ENCODE measurements around the gene TMA7B. TPM values are rescaled to one million over a fixed set of nuclear protein-coding genes. Genes with fewer than 3 reads are reported as not detected.
A peak's percentile ranks its signal among the peaks of the same experiment; 100 is the strongest.

Gene TMA7B
- polyA plus RNA-seq, 1 donor, result 0.21 TPM

DNA sequence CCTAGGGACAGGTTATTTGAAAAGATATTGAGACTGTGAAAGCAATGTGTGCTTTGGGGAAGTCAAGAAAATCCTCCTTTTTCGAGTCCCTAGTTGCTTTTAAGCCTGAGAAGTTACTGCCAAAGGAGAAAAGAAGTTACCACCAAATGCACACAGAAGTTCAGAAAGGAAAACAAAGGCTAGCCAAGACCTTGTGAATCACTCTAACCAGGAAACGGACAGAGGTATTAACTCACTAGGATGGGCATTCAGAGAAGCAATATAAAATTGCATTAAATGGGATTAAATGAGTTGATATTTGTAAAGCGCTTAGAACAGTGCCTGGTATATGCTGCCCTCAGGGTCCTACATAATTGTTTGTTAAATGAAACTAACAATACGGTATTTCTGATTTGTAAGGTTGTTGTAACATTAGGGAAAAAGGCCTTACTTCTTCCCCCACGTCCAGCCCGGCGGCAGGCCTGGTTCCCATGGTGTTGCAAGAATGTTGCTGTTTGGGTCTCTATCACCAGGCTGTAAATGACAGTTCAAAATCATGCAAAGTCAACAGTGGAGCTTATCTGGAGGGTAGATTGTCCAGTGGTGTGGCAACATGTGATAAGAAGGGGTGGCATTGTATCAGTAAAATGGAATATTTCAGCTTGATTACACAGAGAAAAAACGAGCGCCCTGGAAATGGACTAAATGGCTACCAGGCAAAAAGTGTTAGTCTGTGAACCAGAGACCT lies 7.1 kb downstream of the TMA7B start:
- peak overlapping the region; percentile 74 for H3K27ac ChIP-seq (ENCODE audit: low read length)
- no peak overlapping the region for H3K4me3 ChIP-seq (ENCODE audit: low read length)
- H3K4me1 ChIP-seq (ENCODE audit: control insufficient read depth, insufficient read depth, low read length), result peaks cover 24% of the 10 kb centered on the region
- WGBS (ENCODE audit: insufficient coverage, low lambda C conversion rate), result 44% methylated on average over 3 of the region's 9 CpGs
- peak; percentile 75 to 78 for DNase-seq
- no peaks in the 10 kb centered on the region for H3K9me3 ChIP-seq (ENCODE audit: control insufficient read depth, low read depth, low read length)
- H3K36me3 ChIP-seq (ENCODE audit: control insufficient read depth, insufficient read depth, low read length), result no peaks in the 10 kb centered on the region
- no peaks in the 10 kb centered on the region for H3K27me3 ChIP-seq (ENCODE audit: control insufficient read depth, insufficient read depth, low read length)

- WGBS (ENCODE audit: insufficient coverage, low lambda C conversion rate), result no CpG with 5 or more reads among the region's 20 CpGs
- Histone ChIP-seq H3K36me3 (ENCODE audit: control insufficient read depth, insufficient read depth, low read length) (no peaks in the 10 kb centered on the region), H3K9me3 (ENCODE audit: control insufficient read depth, low read depth, low read length) (no peaks in the 10 kb centered on the region), H3K27ac (ENCODE audit: low read length) (peak overlapping the region; percentile 74), H3K4me1 (ENCODE audit: control insufficient read depth, insufficient read depth, low read length) (peaks cover 24% of the 10 kb centered on the region), H3K27me3 (ENCODE audit: control insufficient read depth, insufficient read depth, low read length) (no peaks in the 10 kb centered on the region), H3K4me3 (ENCODE audit: low read length) (no peak overlapping the region)
- DNase-seq, result no peak
Observed at GRCh38 chr22:39967996-39968972, 8.1 kb downstream of the TMA7B start.

DNA sequence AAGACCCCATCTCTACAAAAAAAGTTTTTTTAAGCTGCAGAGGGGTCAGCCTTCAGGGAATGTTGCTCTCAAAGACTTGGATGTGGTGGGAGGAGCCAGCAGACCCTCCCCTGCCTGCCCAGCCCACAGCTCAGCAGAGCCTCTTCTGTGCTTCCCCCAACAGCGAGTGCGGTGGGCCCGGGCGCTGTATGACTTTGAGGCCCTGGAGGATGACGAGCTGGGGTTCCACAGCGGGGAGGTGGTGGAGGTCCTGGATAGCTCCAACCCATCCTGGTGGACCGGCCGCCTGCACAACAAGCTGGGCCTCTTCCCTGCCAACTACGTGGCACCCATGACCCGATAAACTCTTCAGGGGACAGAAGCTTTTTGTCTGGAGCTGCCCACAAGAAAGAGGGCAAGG lies 10.5 kb downstream of the TMA7B start:
- DNase-seq, result no peak
- Histone ChIP-seq H3K27me3 (ENCODE audit: control insufficient read depth, insufficient read depth, low read length) (peaks cover 1% of the 10 kb centered on the region), H3K4me1 (ENCODE audit: control insufficient read depth, insufficient read depth, low read length) (peaks cover 24% of the 10 kb centered on the region), H3K27ac (ENCODE audit: low read length) (no peak overlapping the region), H3K36me3 (ENCODE audit: control insufficient read depth, insufficient read depth, low read length) (no peaks in the 10 kb centered on the region), H3K4me3 (ENCODE audit: low read length) (no peak overlapping the region), H3K9me3 (ENCODE audit: control insufficient read depth, low read depth, low read length) (no peaks in the 10 kb centered on the region)
- WGBS (ENCODE audit: insufficient coverage, low lambda C conversion rate), result no CpG with 5 or more reads among the region's 10 CpGs

GRCh38 chr22:39972641-39973040 lies 12.4 kb downstream of the TMA7B start:
- no peak overlapping the region for H3K27ac ChIP-seq (ENCODE audit: low read length)
- H3K27me3 ChIP-seq (ENCODE audit: control insufficient read depth, insufficient read depth, low read length), result peaks cover 6% of the 10 kb centered on the region
- H3K4me3 ChIP-seq (ENCODE audit: low read length), result no peak overlapping the region
- no peaks in the 10 kb centered on the region for H3K36me3 ChIP-seq (ENCODE audit: control insufficient read depth, insufficient read depth, low read length)
- H3K4me1 ChIP-seq (ENCODE audit: control insufficient read depth, insufficient read depth, low read length), result peaks cover 8% of the 10 kb centered on the region
- DNase-seq, result no peak
- 50% methylated on average over 3 of the region's 5 CpGs for WGBS (ENCODE audit: insufficient coverage, low lambda C conversion rate)
- H3K9me3 ChIP-seq (ENCODE audit: control insufficient read depth, low read depth, low read length), result no peaks in the 10 kb centered on the region

- no peaks in the 10 kb centered on the region for H3K9me3 ChIP-seq (ENCODE audit: control insufficient read depth, low read depth, low read length)
- no peak overlapping the region for H3K27ac ChIP-seq (ENCODE audit: low read length)
- no peaks in the 10 kb centered on the region for H3K4me1 ChIP-seq (ENCODE audit: control insufficient read depth, insufficient read depth, low read length)
- WGBS (ENCODE audit: insufficient coverage, low lambda C conversion rate), result no CpG with 5 or more reads among the region's 5 CpGs
- H3K4me3 ChIP-seq (ENCODE audit: low read length), result no peak overlapping the region
- H3K36me3 ChIP-seq (ENCODE audit: control insufficient read depth, insufficient read depth, low read length), result no peaks in the 10 kb centered on the region
- peaks cover 6% of the 10 kb centered on the region for H3K27me3 ChIP-seq (ENCODE audit: control insufficient read depth, insufficient read depth, low read length)
- no peak for DNase-seq
Observed at GRCh38 chr22:39973656-39974055, 13.5 kb downstream of the TMA7B start.

DNA sequence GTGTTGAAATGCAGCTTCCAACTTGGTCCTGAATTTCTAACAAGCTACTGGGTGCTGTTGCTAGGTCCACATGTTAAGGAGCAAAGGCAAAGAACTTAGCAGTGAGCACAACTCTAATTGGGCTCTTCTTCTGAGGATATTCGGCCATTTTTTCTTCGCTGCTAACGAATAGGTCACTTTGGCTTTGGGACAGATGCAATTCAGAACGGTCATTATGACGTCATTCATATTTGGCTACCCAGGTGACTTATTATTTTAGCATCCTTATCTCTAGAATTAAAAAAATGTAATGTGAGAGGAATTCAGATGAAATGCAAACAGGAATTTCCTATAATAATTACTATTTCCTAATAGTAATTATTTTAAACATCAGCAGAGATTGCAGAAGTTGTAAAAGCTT lies 13.9 kb downstream of the TMA7B start:
- no CpG with 5 or more reads among the region's 5 CpGs for whole genome bisulfite sequencing (ENCODE audit: insufficient coverage, low lambda C conversion rate)
- DNase-seq, result no peak
- Histone ChIP-seq H3K4me1 (ENCODE audit: control insufficient read depth, insufficient read depth, low read length) (no peaks in the 10 kb centered on the region), H3K4me3 (ENCODE audit: low read length) (no peak overlapping the region), H3K36me3 (ENCODE audit: control insufficient read depth, insufficient read depth, low read length) (no peaks in the 10 kb centered on the region), H3K27me3 (ENCODE audit: control insufficient read depth, insufficient read depth, low read length) (peaks cover 6% of the 10 kb centered on the region), H3K9me3 (ENCODE audit: control insufficient read depth, low read depth, low read length) (no peaks in the 10 kb centered on the region), H3K27ac (ENCODE audit: low read length) (no peak overlapping the region)

GRCh38 chr22:39979048-39979447 lies 18.9 kb downstream of the TMA7B start:
- no peaks in the 10 kb centered on the region for H3K9me3 ChIP-seq (ENCODE audit: control insufficient read depth, low read depth, low read length)
- H3K36me3 ChIP-seq (ENCODE audit: control insufficient read depth, insufficient read depth, low read length), result no peaks in the 10 kb centered on the region
- no peak overlapping the region for H3K4me3 ChIP-seq (ENCODE audit: low read length)
- H3K4me1 ChIP-seq (ENCODE audit: control insufficient read depth, insufficient read depth, low read length), result no peaks in the 10 kb centered on the region
- 33% methylated on average over 1 of the region's 6 CpGs for WGBS (ENCODE audit: insufficient coverage, low lambda C conversion rate)
- H3K27me3 ChIP-seq (ENCODE audit: control insufficient read depth, insufficient read depth, low read length), result peaks cover 6% of the 10 kb centered on the region
- no peak for DNase-seq
- no peak overlapping the region for H3K27ac ChIP-seq (ENCODE audit: low read length)

DNA sequence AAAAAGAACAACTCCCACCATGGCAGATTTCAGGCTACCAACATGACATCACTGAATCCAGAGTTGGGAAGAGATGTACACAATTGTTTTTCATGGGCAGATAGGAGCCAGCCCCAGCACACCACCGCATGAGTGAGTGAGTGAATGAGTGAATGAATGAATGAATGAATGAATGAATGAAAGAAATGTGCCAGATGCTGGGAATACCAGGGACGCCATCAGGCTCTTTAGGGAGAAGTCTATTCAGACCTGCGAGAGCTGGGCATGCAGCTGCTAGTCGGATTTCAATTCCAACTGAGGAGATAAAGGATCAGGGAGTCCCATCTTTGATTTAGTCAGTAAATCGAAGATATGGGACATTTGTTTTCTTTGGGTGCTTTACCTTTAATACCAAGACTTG lies 19.3 kb downstream of the TMA7B start:
- Histone ChIP-seq H3K4me1 (ENCODE audit: control insufficient read depth, insufficient read depth, low read length) (no peaks in the 10 kb centered on the region), H3K36me3 (ENCODE audit: control insufficient read depth, insufficient read depth, low read length) (no peaks in the 10 kb centered on the region), H3K27ac (ENCODE audit: low read length) (no peak overlapping the region), H3K9me3 (ENCODE audit: control insufficient read depth, low read depth, low read length) (no peaks in the 10 kb centered on the region), H3K4me3 (ENCODE audit: low read length) (no peak overlapping the region), H3K27me3 (ENCODE audit: control insufficient read depth, insufficient read depth, low read length) (peaks cover 6% of the 10 kb centered on the region)
- no peak for DNase-seq
- WGBS (ENCODE audit: insufficient coverage, low lambda C conversion rate), result no CpG with 5 or more reads among the region's 5 CpGs

GRCh38 chr22:39980596-39980995 lies 20.4 kb downstream of the TMA7B start:
- Histone ChIP-seq H3K4me1 (ENCODE audit: control insufficient read depth, insufficient read depth, low read length) (peaks cover 11% of the 10 kb centered on the region), H3K36me3 (ENCODE audit: control insufficient read depth, insufficient read depth, low read length) (no peaks in the 10 kb centered on the region), H3K9me3 (ENCODE audit: control insufficient read depth, low read depth, low read length) (no peaks in the 10 kb centered on the region), H3K27ac (ENCODE audit: low read length) (no peak overlapping the region), H3K27me3 (ENCODE audit: control insufficient read depth, insufficient read depth, low read length) (peaks cover 6% of the 10 kb centered on the region), H3K4me3 (ENCODE audit: low read length) (no peak overlapping the region)
- no peak for DNase-seq
- whole genome bisulfite sequencing (ENCODE audit: insufficient coverage, low lambda C conversion rate), result no CpG with 5 or more reads among the region's 6 CpGs

- Histone ChIP-seq H3K36me3 (ENCODE audit: control insufficient read depth, insufficient read depth, low read length) (no peaks in the 10 kb centered on the region), H3K4me3 (ENCODE audit: low read length) (no peak overlapping the region), H3K4me1 (ENCODE audit: control insufficient read depth, insufficient read depth, low read length) (peaks cover 16% of the 10 kb centered on the region), H3K9me3 (ENCODE audit: control insufficient read depth, low read depth, low read length) (no peaks in the 10 kb centered on the region), H3K27me3 (ENCODE audit: control insufficient read depth, insufficient read depth, low read length) (no peaks in the 10 kb centered on the region), H3K27ac (ENCODE audit: low read length) (no peak overlapping the region)
- DNase-seq, result no peak
- no CpG with 5 or more reads among the region's 4 CpGs for WGBS (ENCODE audit: insufficient coverage, low lambda C conversion rate)
Observed at GRCh38 chr22:39983346-39983745, 23.1 kb downstream of the TMA7B start.

Measured in large intestine (tissue), 3 donors.